NCI-H1694 (cell line): ENCODE results near the gene WASF2.
A peak's percentile ranks its signal among the peaks of the same experiment; 100 is the strongest.

ENCODE experiments used
- DNase-seq: peaks from one replicate; lab custom pipeline; 2025; lab: John Stamatoyannopoulos, UW

WASF2 gene

DNA sequence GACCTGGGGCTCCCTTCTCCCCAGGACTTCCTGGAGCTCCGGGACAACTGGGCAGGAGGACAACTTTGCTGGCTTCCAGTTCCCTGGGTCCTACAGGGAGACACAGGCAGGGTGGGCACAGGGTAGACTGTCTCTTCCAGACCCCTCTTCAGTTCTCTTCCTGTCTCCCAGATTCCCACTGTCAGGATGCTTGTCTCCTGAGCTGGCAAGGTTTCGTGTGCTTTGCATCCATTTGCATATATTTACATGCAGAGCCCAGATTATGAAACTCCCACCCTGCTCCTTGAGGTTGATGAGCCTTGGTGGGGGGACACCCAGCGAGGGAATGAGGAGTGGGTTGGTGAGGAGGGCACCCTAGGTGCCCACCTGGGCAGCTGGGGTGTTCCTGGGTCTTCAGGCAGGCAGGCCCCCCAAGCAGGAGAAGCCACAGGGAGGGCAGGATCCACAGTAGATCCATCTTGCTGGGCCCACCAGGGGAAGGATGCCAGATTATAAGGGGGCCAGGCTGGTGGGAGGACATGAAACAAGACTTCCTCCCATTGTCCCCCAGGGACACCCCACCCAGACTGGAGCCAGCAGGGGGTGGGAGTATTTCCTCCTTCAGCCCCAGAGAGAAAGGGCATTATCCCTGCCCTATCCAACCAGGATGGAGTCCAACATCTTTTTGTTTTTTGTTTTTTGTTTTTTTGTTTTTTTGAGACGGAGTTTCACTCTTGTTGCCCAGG, 115.4 kb downstream of the WASF2 start, which contains the start of gene FCN3:
Gene FCN3, minus strand, starts transcription at position 463 of the 725 bp plus-strand sequence. Its CDS starts 6 bp downstream, at position 457.
- no peak for DNase-seq

GRCh38 chr1:27372808-27373690, 116.9 kb downstream of the WASF2 start:
- DNase-seq = no peak

- no peak for DNase-seq
These were observed 117.8 kb downstream of the WASF2 start for GRCh38 chr1:27372022-27372807.

- no peak for DNase-seq
These were observed 120.9 kb downstream of the WASF2 start for GRCh38 chr1:27368869-27369582.

- DNase-seq = no peak
These were observed 122.8 kb downstream of the WASF2 start for GRCh38 chr1:27367160-27367650.

DNA sequence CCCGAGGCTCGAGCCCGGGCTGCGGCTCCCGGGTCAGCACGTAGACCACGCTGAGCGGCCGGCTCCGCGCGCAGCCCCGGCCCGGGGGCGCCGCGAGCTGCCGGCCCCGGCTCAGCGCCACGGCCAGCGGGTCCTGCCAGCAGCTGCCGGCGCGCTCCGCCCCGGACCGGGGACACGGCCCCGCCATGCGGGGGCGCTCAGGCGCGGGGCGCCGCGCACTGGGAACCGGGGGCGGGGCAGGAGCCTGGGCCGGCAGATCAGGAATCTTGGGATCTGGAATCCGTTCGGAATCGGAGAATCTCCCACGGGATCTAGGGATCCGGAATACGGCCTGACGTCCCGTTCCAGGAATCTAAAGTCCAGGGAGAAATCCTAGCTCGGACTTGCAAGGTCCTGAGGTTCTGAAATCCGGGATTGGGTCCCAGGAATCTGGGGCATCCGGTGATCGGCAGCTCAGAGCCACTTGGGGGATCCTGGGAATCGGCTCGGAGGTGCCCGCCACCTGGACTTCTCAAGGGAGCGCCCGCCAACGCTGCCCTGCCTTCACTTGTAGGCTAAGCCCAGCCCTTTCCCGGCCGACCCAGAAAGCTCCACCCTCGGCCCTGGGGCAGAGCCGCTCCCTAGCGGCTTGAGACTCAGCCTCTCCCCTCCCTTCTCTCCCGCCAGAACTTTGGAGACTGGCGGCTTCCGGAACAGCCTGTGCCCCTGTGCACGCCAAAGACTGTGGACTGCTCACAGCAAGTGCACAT, 123.4 kb downstream of the WASF2 start, which contains the start of gene MAP3K6:
Gene MAP3K6, minus strand, starts transcription at position 551 of the 749 bp plus-strand sequence. Its CDS starts 364 bp downstream, at position 187.
- DNase-seq = peak; percentile 39

GRCh38 chr1:27366113-27366410, 123.9 kb downstream of the WASF2 start:
- peak; percentile 46 for DNase-seq

GRCh38 chr1:27365372-27366112, 124.4 kb downstream of the WASF2 start:
- DNase-seq = peak; percentile 75

DNA sequence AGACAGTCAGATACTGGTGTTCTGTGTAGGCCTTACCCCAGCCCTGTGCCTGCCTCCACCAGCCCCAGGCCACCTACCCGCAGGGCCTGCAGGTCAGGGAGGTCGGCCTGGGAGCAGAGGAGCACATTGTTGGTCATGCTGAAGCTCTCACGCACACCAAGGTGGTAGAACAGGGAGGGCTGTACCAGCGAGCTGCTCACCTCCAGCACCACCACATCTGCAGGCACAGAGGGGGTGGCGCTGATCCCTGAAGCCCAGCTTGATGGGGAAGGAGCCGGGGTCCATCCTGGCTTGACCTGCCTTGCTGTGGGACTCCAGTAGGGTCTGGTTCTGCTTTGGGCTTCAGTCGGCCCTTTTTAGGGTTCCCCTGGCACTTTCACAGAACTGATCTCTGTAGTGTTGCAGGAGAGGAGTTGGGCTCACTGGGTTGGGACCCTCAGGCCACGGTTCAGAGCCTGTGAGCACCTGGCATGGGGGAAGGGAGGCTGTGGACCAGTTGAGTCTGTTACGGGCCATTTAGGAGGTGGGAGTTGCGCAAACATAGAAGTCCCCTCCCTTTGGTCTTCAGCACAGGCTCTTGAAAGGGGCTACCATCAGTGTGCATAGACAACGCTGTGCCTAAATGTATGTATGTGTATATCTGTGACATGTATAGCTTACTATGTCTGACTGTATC, 125.1 kb downstream of the WASF2 start:
- no peak for DNase-seq

DNA sequence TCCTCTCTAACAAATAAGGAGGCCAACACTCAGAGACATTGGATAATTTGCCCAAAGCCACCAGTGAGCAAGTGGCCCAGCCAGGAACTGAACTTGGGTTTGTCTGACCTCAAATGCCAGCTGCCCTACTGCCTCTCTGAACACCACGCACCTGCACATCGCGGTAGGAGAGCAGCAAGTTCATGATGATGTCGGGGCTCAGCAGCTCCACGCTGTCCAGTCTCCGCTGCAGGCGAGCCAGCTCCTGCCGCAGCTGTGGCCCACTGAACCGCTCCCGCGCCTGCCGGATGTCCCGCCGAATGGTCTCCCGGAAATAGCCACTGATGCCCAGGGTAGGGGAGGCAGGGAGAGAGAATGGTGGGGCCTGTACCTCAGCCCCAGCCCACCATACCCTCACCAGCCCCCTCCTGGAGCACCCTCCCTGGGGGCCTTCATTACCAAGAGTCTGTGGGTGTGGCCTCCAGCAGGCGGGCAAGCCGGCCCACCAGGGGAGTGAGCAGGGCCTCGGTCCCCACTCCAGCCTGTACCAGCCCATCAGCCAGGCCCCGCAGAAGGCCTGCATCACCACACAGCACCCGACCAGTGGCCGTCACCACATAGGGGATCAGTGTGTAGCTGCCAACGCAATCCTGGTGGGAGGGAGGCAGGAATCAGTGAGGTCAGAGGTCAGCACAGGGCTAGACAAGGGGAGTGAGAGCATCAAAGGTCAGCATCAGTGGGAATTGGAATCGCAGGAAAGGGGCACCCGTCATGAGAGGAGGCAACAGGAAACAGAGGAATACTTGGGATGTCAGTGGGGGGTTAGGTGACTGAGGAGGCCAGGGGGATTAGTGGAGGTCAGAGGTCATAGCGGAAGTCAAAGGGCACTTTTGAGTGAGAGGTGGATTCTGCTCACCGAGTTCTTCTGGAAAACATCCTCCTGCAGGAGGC, 125.9 kb downstream of the WASF2 start:
- no peak for DNase-seq

GRCh38 chr1:27361553-27361952, 128.4 kb downstream of the WASF2 start:
- no peak for DNase-seq

DNA sequence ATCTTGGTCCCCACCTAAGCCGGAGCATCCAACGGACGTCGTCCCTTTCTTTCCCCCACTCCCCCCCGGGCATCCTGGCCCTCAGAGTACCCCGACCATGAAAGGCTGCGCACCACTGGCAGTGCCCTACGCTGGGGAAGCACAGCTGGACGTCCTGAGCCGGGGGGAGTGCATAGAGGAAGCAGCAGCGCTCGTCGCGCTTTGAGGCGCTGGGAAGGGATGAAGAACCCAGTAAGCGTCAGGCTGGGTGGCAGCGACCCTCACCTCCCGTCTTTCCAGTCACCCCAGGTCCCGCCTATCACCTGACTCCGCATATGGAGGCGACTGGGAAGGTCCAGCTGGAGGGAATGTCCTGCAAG, 128.9 kb downstream of the WASF2 start:
- DNase-seq = no peak

- DNase-seq = no peak
These were observed 129.6 kb downstream of the WASF2 start for GRCh38 chr1:27360159-27361043.

GRCh38 chr1:27359822-27360158, 130.2 kb downstream of the WASF2 start:
- DNase-seq = no peak

DNA sequence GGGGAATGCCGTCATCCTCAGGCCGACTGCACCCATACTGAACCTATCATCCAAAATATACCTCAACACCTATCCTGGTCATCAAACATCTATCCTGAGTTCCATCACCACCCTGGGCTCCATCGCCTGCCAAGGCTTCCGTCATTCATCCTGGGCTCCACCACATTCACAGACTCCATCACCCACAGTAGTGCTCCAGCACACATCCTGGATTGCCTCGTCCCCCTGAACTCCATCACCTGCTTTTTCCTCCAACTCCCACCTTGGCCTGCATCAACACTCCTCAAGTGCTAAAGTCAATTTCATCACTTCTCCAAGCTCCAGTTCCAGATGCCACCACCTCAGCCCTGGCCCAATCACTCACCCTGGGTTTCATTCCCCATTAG, 131.0 kb downstream of the WASF2 start:
- no peak for DNase-seq

- DNase-seq = no peak
These were observed 131.7 kb downstream of the WASF2 start for GRCh38 chr1:27358038-27358927.
